Measurements from ENCODE around the gene DTNB.
A peak's percentile ranks its signal among the peaks of the same experiment; 100 is the strongest.

DTNB gene

DNA sequence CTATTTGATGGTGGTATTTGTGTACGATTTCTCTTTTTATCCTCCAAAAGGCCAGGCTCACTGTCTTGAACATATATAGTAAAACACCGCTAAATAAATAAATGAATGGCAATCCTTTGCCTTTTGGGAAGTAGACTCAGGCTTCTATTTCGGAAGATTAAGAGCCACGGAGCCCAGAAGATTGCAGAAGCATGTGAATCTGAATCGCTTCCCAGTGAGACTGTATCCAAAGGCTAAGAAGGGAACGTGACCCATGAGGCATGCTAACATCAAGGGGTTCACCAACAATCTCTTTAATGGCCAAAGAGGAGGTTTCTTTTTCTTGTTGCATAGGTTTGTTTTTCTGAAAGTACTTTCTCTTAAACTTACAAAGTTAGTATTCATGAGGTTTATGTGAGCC, 261.6 kb downstream of the DTNB start:
- no peak for DNase-seq

DNA sequence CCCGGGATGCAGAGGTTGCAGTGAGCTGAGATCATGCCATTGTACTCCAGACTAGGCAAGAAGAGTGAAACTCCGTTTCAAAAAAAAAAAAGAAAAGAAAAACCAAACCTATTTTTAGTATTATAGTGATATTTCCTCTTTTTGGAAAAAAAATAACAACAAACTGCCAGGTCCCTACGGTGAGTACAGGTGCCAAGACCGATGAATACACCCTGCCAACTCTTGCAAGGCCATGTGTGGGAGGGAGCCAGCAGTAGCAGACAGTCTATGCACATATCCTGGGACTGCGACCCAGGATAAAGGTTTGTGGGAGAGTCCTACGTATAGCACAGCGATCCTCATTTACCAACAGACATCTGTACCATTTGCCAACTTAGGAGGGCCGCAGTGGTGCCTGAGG, 262.1 kb downstream of the DTNB start:
- no peak for DNase-seq

DNA sequence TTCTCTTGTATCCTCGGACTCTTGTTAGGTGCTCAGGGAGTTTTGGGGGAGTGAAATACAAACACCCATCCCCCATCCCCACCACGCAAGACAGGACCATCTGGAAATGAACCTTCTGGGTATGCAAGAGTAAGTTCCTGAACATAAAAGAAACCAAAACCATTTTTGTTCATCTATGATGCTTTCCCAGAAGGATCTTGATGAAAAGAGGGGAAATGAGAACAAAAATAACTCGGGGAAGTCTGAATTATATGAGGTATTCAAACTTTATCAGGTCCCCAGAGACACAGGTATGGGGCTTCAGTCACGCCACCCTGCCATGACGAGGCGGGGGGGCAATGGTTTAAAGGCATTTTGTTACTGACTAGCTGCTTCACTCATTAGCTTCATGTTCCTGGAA, 263.0 kb downstream of the DTNB start:
- DNase-seq = no peak

DNA sequence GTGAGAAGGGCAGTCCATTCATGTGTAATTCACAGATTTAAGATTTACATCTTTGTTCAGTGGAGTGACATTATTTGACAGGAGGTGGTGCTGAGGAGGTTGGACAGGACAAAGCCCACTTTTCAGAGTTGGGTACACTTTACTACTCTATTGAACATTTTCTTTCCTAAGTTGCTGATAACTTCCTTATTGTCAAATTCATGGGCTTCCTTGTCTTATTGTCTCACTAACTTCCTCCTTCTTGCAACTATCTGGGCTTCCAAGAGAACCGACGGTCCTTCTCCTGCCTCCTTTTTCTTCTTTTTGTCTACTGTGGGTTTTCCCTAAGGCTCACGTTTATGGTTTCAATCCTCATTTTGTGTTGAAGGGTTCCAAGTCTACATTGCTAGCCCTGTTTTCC, 263.9 kb downstream of the DTNB start:
- DNase-seq = no peak

DNA sequence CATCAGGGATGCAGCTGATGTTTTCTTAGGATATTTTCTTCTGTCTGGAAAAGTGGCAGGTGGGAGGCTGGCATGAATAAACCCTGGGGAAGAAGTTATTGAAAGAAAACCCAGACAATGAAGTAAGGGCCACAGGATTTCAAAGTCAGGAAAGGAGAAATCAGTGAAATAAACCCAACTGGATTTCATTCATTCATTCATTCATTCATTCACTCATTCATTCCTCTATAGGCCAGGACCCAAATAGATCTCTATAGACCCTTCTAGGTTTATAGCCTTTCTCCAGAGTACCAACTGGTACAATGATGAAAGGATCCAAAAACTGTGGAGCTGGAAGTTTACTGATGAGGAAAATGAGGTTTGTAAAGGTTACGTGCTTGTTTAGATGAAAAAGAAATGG, 264.3 kb downstream of the DTNB start:
- DNase-seq = no peak

DNA sequence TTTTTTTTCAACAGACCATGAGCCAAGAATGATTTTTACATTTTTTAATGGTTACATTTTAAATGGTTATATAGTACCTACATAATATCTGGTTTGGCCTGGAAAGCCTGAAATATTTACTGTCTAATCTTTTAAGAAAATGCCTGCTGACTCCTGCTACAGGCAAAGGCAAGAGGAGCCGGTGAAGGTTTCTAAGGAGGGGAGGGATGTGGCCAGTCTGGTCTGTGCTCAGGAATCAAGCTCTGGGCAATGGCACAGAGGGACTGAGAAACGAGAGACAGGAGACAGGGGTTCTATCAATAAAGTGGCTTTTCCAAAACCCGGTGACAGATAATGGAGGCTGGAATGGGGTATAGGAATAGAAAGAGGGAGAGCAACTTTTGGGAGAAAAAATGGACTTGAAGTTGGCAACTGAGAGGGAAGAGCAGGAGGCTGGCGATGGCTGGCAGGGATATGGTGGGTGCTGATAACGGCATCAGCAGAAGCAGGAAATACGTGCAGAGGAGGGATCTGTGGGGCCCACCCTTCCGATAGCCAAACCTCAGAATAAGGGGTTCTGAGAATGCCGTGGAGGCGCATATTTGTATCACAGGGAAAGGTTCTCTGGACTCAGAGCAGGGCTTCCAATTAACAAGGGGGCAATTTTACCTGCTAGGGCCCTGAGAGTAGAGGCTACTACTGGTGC, 267.6 kb downstream of the DTNB start:
- no peak for DNase-seq

DNA sequence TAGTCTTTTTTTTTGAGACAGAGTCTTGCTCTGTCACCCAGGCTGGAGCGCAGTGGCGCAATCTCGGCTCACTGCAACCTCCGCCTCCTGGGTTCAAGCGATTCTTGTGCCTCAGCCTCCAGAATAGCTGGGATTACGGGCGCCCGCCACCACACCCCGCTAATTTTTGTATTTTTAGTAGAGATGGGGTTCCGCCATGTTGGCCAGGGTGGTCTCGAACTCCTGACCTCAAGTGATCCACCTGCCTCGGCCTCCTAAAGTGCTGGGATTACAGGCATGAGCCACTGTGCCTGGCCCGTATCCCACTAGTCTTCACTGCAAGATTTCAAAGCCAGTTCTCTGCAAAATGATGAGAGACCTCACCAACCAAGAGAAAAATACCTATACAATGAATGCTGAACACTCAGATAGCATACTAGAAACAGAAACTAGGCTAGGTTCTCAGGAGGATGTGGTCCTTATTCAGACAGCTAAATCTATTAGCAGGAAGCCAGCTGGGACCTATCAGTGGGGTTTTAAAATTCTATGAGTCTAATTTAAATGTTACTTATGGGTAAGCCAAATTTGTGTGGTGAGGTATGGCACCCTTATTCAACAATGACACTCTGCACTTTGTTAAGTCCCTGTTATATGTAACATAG, 270.1 kb downstream of the DTNB start:
- DNase-seq = peak in 1 of 5 donors; percentile 46

DNA sequence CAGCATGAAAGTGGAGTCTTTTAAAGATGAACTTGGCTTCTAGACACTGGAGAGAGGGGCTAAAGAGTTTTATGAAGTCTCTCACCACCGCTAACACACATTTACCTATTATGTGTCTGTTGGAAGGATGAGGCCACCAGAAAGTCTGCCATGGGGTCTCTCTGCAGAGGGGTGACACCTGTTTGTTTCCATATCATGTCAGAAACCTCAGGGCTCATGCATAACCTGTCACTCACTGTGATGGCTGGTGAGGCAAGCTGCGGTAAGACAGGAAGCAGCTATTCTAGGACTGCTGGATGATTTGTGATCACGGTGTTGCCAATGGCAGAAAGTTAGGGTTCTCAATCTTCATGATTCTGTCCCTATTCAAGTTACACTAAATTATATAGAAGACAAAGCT, 270.9 kb downstream of the DTNB start:
- no peak for DNase-seq

DNA sequence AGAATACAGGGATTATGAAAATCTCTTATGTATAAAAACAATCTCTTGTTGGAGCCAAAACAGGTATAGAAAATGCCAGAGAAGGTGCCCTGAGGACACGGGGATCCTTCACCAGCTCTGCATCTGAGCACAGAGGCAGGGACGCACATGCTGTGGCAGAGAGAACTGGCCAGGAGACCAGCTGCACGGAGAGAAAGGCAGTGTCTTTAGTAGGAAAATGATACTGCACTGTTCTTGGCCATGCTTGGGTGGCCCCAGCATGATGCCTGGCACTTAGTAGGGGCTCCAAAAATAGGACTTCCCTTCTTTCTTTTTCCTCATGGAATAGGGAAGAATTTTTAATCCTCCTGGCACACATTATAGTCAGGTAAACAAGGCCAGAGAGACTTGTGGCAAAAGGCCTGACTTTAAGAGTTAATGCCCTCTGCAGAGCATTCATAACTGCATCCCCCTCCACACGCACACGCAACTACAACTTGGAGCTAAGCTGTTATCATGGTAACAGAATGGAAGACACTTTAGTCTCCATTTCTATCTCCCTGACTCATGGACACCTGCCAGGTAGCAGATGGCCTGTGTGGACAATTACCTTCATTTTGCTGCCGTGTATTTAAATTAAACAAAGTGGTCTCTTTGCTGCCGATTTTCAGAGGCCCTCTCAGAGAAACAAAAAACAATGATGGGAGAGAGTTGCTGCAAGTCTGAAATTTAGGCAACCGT, 271.9 kb downstream of the DTNB start:
- no peak for DNase-seq

DNA sequence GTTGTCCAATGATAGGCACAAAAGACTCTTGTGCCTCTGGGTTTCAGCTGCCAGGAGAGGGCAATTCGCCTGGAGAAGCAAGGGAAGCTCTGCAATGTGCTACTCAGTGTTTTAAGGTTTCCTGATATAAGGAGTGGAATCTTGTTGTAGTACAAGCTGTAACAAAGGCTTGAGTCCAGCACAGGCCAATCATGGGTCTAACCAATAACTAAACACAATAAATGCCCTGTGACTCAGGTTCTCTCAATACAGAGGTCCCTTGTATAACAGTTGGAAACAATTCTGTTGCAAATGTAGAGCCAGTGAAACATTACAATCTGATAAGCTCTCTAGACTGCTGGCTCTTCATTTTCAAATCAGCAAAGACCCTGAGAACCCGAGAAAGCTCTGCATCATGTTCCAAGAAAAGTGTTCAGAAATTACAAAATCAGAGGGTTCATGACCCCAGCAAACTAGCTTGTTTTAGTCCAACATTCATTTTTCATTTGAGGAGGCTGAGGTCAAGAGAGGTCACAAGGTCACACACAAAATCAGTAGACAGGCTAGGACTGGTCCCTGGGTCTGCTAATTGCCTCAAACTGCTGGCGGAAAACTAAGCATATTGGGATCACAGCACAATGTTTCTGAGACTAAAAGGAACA, 272.7 kb downstream of the DTNB start:
- DNase-seq = no peak

DNA sequence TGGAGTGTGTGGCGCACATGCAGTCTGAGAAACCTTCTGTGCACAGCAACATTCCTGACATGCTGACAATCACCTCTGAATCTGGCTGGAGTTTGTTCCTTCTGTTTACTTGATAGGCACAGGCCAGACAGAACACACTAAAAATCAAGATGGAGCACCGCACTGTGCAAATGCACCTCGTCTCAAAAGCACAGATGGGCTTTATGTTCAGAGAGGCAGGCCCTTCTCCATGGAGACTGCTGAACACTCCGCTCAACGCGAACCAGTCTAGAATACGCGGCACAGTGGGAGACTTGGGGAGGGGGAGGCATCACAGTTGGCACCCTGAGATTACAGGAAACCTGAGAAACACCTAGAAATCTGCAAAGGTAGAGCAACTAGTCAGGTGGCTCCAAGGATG, 273.2 kb downstream of the DTNB start:
- DNase-seq = no peak

DNA sequence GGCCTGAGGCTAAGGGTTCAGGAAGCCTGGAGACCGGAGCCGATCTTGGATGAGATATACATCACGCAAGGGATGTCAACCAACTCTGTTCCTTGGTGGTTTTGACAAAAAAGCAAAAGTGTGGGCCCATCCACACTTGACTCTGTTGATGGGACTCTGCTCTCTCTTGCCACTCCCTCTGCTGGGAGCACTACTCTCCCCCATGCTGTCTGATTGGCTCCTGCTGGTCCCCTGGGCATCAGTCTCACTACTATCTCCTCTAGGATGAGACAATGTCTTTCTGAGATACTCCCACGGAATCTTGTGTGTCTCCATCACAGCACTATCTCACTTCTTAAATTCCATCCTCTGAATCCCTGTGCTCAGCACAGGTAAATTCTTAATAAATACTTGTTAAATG, 274.8 kb downstream of the DTNB start:
- no peak for DNase-seq

DNA sequence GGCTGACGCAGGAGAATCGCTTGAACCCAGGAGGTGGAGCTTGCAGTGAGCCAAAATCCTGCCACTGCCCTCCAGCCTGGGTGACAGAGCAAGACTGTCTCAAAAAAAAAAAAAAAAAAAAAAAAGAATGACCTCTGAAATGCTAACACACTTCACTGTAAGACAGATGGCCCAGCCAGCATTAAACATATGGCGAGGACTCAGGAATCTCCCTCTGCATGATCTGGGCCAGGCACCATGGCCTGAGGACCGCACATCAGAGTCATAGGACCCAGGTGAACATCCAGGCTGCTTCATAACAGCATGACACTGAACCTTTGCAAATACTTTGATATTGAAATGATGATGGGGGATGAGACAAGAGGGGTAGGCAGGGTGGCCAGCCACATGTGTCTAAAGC, 275.6 kb downstream of the DTNB start:
- no peak for DNase-seq

DNA sequence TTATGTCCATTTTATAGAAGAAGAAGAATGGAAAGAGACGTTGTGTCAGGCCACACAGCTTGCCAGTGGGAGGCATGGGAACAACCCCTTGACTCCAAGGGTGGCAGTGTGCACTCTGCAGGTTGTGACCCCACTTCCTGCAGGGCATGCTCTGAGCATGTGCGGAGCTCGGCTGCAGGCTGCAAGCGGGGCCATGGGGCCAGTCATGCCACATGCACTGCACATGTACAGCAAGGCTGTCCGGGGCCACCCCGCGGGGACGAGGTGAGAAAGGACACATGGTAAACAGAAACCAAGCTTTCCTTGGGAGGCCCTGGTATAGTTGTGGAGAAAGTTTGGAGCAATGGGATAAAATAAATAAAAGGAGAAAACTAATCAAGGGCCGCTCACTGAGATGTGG, 284.2 kb downstream of the DTNB start:
- no peak for DNase-seq

DNA sequence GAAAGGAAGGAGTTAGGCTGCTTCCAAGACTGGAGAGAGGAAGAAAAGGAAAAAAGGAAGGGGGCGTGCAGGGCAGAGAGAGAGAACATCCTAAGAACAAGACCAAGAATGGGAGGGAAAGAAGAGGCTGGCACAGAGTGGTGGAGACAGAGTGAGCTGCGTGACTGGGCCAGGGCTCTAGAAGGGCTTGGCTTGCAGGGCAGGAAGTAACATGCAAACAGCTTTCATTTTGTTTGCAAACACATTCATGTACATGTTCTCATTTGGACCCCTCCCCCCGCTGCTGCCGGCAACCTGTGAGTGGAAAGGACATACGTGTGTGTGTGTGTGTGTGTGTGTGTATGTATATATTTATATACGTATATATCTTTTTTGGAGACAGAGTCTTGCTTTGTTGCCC, 284.9 kb downstream of the DTNB start:
- peak in 1 of 5 donors; percentile 51 for DNase-seq

DNA sequence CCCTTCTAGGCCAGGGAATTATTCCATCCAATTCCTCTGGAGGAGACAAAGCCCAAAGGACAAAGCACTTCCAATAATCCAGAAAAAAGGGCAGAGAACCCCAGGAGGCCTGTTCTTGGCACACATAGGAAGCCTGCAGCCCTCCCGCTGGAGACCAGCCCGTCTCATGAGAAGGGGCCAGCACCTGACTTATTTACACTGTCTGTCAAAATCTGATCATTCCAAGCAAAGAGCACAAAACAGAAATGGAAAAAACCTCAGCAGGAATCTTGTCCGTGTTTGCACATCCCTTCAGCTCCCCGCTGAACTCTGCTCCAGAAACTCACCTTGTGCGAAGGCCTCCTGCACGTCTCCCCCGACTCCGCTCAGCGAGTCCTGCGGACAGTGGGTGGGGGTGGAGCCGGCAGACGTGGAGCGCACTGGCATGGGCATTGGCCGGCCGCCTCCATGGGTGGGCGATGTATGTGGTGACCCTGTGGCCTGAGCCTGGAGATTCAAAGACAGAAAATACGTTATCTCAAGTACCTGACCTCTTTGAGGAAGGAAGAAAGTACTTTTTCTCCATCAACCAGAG, 285.4 kb downstream of the DTNB start:
- DNase-seq = no peak

DNA sequence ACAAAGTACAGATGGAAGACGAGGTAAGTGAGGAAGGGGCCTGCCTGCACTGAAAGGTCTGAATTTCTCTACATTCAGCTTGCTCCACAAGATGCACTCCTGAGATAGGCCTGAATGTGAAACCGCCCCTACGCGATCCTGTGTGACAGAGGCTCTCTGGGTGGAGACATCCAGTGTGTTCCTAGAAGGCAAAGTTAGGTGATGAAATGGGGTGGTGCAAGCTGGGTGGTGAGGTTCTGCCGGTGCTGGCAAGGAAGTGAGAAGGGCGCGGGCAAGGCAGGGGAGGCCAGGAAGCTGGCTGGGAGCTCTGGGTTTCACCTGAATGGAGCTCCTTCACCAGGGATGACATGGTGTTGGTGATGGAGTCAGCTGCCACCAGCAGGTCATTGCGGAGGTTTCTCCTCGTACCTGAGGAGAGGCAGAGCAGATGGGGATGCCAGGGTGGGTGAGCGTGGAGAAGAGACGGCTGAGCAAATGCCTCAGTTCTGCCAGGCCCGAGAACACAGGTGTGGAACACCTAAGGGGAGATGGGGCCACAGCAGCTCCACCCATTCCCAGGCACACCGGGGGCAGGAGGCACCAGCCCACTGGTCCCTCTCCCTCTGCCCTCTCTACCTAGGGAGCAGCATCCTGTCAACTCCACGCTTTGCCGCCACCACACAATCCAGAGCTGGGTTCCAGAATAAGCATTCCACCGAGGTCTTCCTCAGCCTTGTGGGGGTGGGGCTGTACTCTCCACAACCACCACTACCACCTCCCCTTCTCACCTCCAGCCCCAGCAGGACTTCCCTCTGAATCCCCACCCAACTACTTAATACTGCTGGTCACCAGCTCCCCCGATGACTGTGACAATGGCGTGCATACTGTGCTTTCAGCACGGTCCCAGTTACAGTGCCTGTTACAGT, 286.2 kb downstream of the DTNB start:
- DNase-seq = no peak

DNA sequence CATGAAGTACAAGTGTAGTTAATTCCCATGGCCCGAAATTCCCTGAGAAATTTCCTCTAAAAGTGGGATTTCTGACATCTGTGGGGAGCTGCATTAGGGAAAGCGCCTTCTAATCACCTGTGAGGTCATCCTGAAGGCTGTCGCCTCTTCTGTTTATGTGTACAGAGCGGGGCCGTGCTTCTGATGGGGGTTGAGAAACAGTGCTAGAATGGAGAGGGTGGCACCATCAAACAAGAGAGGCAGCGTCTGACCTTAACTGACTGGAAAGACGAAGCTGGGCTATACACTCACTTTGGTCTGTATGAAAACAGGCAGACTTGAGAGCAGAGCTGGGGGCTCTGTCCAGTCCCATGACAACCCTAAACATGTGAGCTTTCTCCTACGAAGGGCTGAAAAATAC, 287.5 kb downstream of the DTNB start:
- no peak for DNase-seq

DNA sequence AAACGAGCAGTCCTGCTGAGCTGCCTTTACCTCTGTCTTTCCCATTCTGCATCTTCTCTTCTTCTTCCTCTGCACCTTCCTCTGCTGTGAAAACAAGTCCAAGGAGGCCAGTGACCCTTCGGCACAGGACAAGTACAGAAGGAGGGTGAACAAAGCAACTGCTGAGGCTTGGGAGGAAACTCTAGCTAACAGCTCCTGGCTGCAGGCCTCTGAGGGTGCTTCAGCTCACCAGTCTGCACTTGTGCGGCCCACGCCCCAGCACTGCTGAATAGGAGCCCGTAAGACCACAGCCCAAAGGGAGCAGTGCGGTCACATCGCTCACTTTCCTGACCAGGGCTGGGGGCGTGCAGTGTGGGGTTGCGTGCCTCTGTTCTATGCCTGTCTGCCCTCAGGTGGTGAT, 289.6 kb downstream of the DTNB start:
- DNase-seq = no peak

DNA sequence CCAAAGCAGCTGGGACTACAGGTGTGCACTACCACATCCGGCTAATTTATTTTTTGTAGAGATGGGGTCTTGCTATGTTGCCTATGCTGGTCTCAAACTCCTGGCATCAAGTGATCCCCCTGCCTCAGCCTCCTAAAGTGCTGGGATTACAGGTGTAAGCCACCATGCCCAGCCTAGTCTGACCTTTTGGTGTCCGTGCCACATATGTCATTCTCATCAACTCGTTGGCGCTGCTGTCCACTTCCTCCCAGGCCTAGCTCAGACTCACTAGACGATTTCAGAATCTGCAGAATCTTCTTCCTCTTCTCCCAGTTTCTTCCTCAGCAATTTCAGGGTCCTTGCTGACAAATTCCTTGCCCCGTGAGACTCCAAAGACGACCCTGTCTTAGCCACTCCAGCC, 291.9 kb downstream of the DTNB start:
- DNase-seq = no peak

DNA sequence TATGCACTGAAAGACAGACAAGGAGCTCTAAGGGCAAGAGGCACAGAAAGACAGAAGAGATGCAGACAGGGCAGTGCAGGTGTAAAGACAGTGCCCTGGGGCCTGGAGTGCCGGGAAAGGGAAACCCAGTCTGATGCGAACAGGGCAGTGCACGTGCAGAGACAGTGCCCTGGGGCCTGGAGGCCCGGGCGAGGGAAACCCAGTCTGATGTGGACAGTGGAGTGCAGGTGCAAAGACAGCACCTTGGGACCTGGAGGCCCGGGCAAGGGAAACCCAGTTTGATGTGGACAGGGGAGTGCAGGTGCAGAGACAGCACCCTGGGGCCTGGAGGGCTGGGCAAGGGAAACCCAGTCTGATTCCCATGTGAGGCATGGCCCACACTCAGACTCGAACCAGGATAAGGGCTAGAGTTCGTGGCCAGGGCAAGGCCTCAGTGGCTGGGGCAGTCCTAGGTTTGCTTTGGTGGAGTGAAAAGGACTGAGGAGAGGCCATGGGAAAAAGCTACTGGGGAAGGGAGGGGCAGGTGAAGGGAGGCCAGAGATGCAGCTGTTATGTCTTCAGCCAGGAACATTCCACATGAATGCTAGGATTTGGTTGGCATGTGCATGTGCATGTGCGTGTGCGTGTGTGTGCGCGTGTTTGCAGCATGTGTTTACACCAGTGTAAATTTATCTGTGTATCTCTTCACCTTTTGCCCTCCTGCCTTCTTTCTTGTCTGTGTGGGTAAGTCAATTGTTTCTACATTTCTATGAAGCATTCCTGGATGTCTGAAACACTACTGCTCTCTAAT, 292.6 kb downstream of the DTNB start:
- DNase-seq = no peak

DNA sequence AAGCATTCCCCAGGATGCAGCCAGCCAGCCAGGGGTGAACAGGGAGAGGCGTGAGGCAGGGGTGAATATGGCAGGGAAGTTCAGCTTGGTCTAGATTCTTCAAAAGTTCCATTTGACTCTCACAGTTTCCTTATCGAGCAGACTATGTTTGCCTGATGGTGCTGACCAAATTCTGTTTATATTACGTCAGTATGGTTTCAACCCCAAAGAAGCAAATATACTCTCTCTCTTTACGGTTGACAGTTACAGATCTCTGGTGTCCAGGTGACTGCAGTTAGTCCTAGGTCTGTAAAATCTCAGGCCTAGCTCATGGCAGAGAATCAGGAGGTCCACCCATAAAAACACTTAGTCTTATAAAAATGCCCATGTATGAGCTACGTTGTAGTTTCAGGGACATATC, 293.4 kb downstream of the DTNB start:
- DNase-seq = no peak

Measured in T-helper 1 cell (primary cell).